GM12878 (cell line): ENCODE data around the gene PRR3. TPM values are rescaled to one million over a fixed set of nuclear protein-coding genes. Genes with fewer than 3 reads are reported as not detected.

ENCODE experiments used
- BACH1 ChIP-seq: fragments of 450-650 bp; IDR thresholded peaks from 2 replicates; pipeline ENCODE4 v1.6.1; 2017; ENCODE audit warnings: mild to moderate bottlenecking, borderline replicate concordance
- BCL11A ChIP-seq: IDR thresholded peaks from 2 replicates; pipeline ENCODE4 v1.6.1; 2011; ENCODE audit warnings: low read depth, low read length
- CREM ChIP-seq: IDR thresholded peaks from 2 replicates; pipeline ENCODE4 v1.6.1; 2014; ENCODE audit warnings: antibody characterized with exemption, low read depth
- IKZF1 ChIP-seq: fragments of 450-650 bp; conservative IDR thresholded peaks from 2 replicates; pipeline ENCODE4 v1.6.1; 2017; ENCODE audit warnings: antibody characterized with exemption, mild to moderate bottlenecking
- MEF2B ChIP-seq: fragments of 450-650 bp; IDR thresholded peaks from 2 replicates; pipeline ENCODE4 v1.6.1; 2018; ENCODE audit warnings: mild to moderate bottlenecking, moderate library complexity; ENCODE audit not compliant: partially characterized antibody, poor library complexity, severe bottlenecking
- MTA2 ChIP-seq: fragments of 450-650 bp; IDR thresholded peaks from 2 replicates; pipeline ENCODE4 v1.6.1; 2016; ENCODE audit warnings: low read depth, mild to moderate bottlenecking, moderate library complexity
- NFIC ChIP-seq: IDR thresholded peaks from 2 replicates; pipeline ENCODE4 v1.6.1; 2012; ENCODE audit warnings: low read depth, mild to moderate bottlenecking, inconsistent platforms, low read length, moderate library complexity
- PAX5 ChIP-seq: IDR thresholded peaks from 2 replicates; pipeline ENCODE4 v1.6.1; 2011; ENCODE audit warnings: low read depth, low read length, borderline replicate concordance
- SIX5 ChIP-seq: IDR thresholded peaks from 2 replicates; pipeline ENCODE4 v1.6.1; 2011; ENCODE audit warnings: mild to moderate bottlenecking, low read depth, low read length, moderate library complexity; ENCODE audit not compliant: severe bottlenecking
- SMARCA5 ChIP-seq: fragments of 450-650 bp; IDR thresholded peaks from 2 replicates; pipeline ENCODE4 v1.6.1; 2017; ENCODE audit warnings: mild to moderate bottlenecking
- SP1 ChIP-seq: IDR thresholded peaks from one replicate; pipeline ENCODE4 v1.6.1; 2011; ENCODE audit warnings: low read depth, low read length
- TCF12 ChIP-seq: IDR thresholded peaks from 2 replicates; pipeline ENCODE4 v1.6.1; 2011; ENCODE audit warnings: low read depth, mild to moderate bottlenecking, low read length
- ZNF622 ChIP-seq: fragments of 450-650 bp; IDR thresholded peaks from 2 replicates; pipeline ENCODE4 v1.6.1; 2017; ENCODE audit warnings: mild to moderate bottlenecking, inconsistent platforms
- polyA plus RNA-seq, 11 experiments: library from polyadenylated mRNA; depleted of rRNA in 4 of 11; unstranded in 6 of 11; stranded (reverse) in 5 of 11; fragments of >200 nt; fragmentation: Nextera tagmentation in 4 of 11; fragmentation: Illumina TruSeq in 1 of 11; extraction: Ambion mirVana in 4 of 11; extraction: Trizol in 1 of 11; gene quantifications; 1 replicate in 1 of 11; 2 replicates in 10 of 11; pipeline versions ENCODE4 v1.2.1 to v1.2.3, GENCODE V29; 2011 to 2016; ENCODE audit warnings: inconsistent platforms in 2 of 11, missing spikeins in 2 of 11, low read depth in 1 of 11
- total RNA-seq, 4 experiments: library from RNA; depleted of rRNA in 3 of 4; stranded (reverse); fragments of >200 nt in 3 of 4; fragmentation: Illumina TruSeq in 1 of 4; extraction: Trizol in 1 of 4; gene quantifications; 2 replicates each; pipeline versions ENCODE4 v1.2.1 to v1.2.3, GENCODE V29; 2013 to 2021
- TF ChIP-seq, protein P1 (sequence below): fragments of 450-650 bp; formaldehyde crosslinking; IDR thresholded peaks from 2 replicates; pipeline ENCODE4 v1.4.0; 2020; ENCODE audit warnings: mild to moderate bottlenecking, moderate library complexity
- TF ChIP-seq, protein P2 (sequence below): fragments of 450-650 bp; IDR thresholded peaks from 2 replicates; pipeline ENCODE4 v1.6.1; 2017; ENCODE audit warnings: mild to moderate bottlenecking, moderate library complexity
- TF ChIP-seq, protein P3 (sequence below): fragments of 450-650 bp; IDR thresholded peaks from 2 replicates; pipeline ENCODE4 v1.6.1; 2018; ENCODE audit warnings: borderline replicate concordance, mild to moderate bottlenecking; ENCODE audit not compliant: partially characterized antibody
- TF ChIP-seq, protein P4 (sequence below): fragments of 450-650 bp; IDR thresholded peaks from 2 replicates; pipeline ENCODE4 v1.6.1; 2017; ENCODE audit warnings: mild to moderate bottlenecking, low read depth, inconsistent platforms; ENCODE audit not compliant: poor library complexity, severe bottlenecking

PRR3 gene
- total and polyA plus RNA-seq, 10 of the 15 experiments (the other 5 are each of a cell fraction or from before 2014, with no cell fraction given): 14.0 to 38.2 (median 20.5) TPM

DNA sequence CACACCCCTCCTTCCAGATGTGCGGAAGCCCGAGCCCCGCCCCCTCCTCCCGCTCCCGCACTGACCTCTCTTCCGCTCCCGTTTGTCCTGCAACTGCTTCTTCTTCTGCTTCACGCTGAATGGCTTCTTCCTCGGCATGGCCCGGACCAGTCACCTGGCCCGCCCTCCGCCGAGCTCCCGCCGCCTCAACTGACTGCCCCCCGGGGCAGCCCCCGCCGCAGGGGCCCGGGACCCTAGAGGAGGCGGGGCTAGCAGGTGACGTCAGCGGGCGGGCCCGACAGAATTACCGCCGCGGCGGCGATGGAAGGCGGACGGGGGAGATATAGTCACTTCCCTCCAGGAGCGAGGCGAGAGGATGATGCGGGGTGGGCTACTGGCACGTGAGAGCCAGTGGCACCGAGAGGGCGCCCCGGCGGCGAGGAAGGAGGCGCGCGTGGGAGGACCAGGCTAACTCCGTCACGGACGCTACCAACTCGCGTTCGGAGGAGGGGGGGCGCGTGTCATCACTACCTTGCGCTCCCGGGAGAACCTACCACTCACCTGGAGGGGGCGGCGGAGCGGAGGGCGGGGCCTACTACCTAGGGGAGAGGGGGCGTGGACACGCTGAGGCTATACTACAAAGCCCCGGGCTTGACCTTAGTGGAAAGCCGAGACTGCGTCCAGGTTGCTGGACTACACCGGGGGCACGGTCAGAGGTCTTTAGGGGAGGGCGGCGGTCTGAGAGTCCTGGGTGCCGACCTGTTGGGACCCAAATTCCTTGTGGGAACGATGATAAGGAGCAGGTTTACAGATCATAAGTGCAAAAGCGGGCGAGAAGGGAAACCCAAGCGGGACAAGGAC, 809 bp upstream of the PRR3 start, which contains the start of gene GNL1 (continued):
- TF ChIP-seq, protein P1, sequence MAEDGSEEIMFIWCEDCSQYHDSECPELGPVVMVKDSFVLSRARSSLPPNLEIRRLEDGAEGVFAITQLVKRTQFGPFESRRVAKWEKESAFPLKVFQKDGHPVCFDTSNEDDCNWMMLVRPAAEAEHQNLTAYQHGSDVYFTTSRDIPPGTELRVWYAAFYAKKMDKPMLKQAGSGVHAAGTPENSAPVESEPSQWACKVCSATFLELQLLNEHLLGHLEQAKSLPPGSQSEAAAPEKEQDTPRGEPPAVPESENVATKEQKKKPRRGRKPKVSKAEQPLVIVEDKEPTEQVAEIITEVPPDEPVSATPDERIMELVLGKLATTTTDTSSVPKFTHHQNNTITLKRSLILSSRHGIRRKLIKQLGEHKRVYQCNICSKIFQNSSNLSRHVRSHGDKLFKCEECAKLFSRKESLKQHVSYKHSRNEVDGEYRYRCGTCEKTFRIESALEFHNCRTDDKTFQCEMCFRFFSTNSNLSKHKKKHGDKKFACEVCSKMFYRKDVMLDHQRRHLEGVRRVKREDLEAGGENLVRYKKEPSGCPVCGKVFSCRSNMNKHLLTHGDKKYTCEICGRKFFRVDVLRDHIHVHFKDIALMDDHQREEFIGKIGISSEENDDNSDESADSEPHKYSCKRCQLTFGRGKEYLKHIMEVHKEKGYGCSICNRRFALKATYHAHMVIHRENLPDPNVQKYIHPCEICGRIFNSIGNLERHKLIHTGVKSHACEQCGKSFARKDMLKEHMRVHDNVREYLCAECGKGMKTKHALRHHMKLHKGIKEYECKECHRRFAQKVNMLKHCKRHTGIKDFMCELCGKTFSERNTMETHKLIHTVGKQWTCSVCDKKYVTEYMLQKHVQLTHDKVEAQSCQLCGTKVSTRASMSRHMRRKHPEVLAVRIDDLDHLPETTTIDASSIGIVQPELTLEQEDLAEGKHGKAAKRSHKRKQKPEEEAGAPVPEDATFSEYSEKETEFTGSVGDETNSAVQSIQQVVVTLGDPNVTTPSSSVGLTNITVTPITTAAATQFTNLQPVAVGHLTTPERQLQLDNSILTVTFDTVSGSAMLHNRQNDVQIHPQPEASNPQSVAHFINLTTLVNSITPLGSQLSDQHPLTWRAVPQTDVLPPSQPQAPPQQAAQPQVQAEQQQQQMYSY (CRISPR knock-in tag): no peak
- peak; percentile 94 for TF ChIP-seq SMARCA5
- TF ChIP-seq, protein P2, sequence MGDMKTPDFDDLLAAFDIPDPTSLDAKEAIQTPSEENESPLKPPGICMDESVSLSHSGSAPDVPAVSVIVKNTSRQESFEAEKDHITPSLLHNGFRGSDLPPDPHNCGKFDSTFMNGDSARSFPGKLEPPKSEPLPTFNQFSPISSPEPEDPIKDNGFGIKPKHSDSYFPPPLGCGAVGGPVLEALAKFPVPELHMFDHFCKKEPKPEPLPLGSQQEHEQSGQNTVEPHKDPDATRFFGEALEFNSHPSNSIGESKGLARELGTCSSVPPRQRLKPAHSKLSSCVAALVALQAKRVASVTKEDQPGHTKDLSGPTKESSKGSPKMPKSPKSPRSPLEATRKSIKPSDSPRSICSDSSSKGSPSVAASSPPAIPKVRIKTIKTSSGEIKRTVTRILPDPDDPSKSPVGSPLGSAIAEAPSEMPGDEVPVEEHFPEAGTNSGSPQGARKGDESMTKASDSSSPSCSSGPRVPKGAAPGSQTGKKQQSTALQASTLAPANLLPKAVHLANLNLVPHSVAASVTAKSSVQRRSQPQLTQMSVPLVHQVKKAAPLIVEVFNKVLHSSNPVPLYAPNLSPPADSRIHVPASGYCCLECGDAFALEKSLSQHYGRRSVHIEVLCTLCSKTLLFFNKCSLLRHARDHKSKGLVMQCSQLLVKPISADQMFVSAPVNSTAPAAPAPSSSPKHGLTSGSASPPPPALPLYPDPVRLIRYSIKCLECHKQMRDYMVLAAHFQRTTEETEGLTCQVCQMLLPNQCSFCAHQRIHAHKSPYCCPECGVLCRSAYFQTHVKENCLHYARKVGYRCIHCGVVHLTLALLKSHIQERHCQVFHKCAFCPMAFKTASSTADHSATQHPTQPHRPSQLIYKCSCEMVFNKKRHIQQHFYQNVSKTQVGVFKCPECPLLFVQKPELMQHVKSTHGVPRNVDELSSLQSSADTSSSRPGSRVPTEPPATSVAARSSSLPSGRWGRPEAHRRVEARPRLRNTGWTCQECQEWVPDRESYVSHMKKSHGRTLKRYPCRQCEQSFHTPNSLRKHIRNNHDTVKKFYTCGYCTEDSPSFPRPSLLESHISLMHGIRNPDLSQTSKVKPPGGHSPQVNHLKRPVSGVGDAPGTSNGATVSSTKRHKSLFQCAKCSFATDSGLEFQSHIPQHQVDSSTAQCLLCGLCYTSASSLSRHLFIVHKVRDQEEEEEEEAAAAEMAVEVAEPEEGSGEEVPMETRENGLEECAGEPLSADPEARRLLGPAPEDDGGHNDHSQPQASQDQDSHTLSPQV: 0 out of 2 replicates have a peak, but pooled peaks have one; percentile 5
- peak; percentile 81 for TF ChIP-seq BACH1
- peak; percentile 72 for TF ChIP-seq MTA2
- TF ChIP-seq CREM: peak; percentile 96
- TF ChIP-seq IKZF1: peak; percentile 51
- 0 out of 2 replicates have a peak, but pooled peaks have one; percentile 4 for TF ChIP-seq NFIC
- no peak for TF ChIP-seq MEF2B
- TF ChIP-seq SIX5: peak; percentile 57
- TF ChIP-seq, protein P3, sequence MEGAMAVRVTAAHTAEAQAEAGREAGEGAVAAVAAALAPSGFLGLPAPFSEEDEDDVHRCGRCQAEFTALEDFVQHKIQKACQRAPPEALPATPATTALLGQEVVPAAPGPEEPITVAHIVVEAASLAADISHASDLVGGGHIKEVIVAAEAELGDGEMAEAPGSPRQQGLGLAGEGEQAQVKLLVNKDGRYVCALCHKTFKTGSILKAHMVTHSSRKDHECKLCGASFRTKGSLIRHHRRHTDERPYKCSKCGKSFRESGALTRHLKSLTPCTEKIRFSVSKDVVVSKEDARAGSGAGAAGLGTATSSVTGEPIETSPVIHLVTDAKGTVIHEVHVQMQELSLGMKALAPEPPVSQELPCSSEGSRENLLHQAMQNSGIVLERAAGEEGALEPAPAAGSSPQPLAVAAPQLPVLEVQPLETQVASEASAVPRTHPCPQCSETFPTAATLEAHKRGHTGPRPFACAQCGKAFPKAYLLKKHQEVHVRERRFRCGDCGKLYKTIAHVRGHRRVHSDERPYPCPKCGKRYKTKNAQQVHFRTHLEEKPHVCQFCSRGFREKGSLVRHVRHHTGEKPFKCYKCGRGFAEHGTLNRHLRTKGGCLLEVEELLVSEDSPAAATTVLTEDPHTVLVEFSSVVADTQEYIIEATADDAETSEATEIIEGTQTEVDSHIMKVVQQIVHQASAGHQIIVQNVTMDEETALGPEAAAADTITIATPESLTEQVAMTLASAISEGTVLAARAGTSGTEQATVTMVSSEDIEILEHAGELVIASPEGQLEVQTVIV: peak; percentile 8
- TF ChIP-seq BCL11A: peak; percentile 10; the same call in 1 of the 2 replicates
- TF ChIP-seq, protein P4, sequence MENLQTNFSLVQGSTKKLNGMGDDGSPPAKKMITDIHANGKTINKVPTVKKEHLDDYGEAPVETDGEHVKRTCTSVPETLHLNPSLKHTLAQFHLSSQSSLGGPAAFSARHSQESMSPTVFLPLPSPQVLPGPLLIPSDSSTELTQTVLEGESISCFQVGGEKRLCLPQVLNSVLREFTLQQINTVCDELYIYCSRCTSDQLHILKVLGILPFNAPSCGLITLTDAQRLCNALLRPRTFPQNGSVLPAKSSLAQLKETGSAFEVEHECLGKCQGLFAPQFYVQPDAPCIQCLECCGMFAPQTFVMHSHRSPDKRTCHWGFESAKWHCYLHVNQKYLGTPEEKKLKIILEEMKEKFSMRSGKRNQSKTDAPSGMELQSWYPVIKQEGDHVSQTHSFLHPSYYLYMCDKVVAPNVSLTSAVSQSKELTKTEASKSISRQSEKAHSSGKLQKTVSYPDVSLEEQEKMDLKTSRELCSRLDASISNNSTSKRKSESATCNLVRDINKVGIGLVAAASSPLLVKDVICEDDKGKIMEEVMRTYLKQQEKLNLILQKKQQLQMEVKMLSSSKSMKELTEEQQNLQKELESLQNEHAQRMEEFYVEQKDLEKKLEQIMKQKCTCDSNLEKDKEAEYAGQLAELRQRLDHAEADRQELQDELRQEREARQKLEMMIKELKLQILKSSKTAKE: peak; percentile 55
- peak; percentile 68 for TF ChIP-seq SP1
- TF ChIP-seq TCF12: peak; percentile 38; the same call in 1 of the 2 replicates
- no peak for TF ChIP-seq ZNF622
- TF ChIP-seq PAX5: peak; percentile 42; the same call in 1 of the 2 replicates
